Activated T-helper 1 cell treated with Interleukin-2 at 50 U/mL for 16 hours (primary cell): ENCODE data around the gene EFCAB9.

Experiments used
- DNase-seq: peaks from one replicate; pipeline ENCODE4 v3.0.0-alpha.2; 2020; ENCODE audit warnings: low read depth

EFCAB9 gene

GRCh38 chr5:172166030-172166826 is 27.7 kb upstream of the EFCAB9 start:
- DNase-seq, result no peak

DNA sequence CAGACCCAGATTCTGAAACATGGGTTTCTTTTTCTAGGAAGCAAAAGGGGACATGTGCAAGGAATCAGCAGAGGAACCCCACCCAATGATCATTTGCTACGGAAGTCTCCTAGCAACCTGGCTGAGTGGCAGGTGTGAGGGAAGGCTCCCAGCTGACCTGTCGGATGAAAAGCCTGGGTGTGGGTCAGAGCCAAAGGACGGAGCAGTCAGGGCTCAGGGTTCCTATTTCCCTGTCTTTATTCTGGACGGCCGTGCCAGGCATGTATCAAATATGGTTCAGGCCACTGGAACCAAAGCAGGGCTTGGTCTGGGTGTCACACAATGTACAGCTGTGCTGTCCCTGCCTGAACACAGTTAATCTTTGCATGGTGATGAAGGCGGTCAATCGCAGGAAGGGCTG is 26.1 kb upstream of the EFCAB9 start:
- DNase-seq, result no peak

DNA sequence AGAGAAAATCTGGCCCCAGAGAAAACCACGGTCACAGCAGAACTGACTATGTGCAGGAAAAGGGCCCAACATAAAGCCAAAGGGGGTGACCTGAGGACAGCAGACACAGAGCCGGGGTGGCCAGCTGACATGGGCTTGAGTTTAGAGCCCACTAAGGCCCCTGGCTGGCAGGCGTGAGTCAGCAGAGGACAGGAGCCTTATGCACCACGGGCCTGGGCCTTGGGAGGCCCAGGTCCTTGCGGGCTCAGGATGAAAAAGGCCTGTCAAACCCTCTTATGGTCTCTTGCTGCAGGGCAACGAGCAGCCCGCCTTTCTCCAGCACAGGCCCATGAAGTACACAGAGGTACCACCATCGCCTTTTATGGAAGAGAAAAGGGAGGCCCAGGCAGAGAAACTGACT is 25.7 kb upstream of the EFCAB9 start:
- no peak for DNase-seq

- no peak for DNase-seq
Measured at GRCh38 chr5:172169216-172169615, 24.8 kb upstream of the EFCAB9 start.

GRCh38 chr5:172170251-172170701 is 23.7 kb upstream of the EFCAB9 start:
- no peak for DNase-seq

GRCh38 chr5:172171118-172171517 is 22.9 kb upstream of the EFCAB9 start:
- DNase-seq, result no peak

DNA sequence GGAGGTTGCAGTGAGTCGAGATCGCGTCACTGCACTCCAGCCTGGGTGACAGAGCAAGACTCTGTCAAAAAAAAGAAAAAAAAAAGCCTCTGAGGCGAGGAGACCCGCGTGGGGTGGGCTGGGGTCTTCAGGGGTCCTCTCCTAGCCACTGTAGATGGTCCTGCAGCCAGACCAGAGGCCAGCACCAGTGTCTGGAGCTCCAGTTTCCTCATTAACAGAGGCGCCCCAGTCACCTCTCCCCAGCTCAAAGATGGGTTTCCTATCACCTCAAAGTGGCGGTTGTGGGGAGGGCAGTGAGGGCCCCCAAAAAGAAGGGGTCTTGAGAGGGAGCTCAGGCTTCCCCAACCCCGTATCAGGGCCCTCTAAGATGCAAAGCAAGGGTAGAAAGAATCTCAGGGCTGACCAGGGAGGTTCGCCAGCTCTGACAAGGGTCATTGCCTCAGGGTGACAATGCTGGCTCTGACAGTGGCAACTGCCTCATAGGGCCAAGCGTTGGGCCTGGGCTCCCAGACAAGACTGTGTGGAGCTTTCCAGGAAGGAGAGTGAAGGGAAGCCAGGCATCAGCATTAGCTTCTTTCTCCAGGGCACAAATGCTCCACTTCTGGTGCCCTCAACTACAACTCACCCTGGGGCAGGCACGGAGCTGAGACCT is 20.9 kb upstream of the EFCAB9 start:
- no peak for DNase-seq

DNA sequence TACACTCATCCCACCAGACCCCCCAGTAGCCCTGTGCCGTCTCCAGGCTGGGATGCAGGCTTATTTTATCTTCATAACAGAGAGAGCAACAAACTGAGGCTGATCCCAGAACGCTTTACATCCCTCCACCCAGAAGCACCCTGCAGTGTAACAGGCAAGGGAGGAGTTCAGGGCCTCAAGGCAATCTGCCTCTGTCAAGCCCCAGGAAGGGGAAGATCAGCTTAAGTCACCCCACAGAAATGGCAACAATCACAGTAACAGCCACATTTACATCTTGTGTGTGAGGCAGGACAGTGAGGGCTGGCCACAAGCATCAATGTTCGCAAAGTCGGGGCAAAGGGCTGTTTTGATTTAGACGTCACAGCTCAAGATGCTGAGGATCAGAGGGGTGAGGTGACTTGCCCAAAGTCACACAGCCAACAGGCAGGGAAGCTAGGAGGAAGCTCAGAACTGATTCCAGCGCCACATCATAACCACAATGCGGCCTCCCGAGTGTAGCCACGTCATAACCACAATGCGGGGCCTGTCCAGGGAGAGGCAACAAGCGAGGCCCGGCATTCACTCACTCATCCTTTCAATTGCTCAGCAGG is 20.3 kb upstream of the EFCAB9 start:
- peak; percentile 53 for DNase-seq

GRCh38 chr5:172175263-172175719 is 18.7 kb upstream of the EFCAB9 start:
- DNase-seq, result peak; percentile 89

DNA sequence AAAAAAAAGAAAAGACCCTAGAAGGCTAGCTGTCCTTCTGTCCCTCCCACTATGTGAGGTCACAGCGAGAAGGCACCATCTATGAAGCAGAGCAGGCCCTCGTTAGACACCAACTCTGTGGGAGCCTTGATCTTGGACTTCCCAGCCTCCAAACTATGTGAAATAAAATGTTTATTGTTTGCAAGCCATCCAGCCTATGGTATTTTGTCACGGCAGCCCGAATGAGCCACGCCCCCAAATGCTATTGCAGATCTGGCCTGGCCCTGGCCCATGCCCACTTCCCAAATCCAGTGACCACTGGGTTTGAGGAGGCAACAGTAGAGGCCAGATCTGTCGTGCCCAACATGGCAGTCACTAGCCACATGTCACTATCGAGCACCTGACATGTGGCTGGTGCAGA is 16.8 kb upstream of the EFCAB9 start:
- DNase-seq, result no peak

DNA sequence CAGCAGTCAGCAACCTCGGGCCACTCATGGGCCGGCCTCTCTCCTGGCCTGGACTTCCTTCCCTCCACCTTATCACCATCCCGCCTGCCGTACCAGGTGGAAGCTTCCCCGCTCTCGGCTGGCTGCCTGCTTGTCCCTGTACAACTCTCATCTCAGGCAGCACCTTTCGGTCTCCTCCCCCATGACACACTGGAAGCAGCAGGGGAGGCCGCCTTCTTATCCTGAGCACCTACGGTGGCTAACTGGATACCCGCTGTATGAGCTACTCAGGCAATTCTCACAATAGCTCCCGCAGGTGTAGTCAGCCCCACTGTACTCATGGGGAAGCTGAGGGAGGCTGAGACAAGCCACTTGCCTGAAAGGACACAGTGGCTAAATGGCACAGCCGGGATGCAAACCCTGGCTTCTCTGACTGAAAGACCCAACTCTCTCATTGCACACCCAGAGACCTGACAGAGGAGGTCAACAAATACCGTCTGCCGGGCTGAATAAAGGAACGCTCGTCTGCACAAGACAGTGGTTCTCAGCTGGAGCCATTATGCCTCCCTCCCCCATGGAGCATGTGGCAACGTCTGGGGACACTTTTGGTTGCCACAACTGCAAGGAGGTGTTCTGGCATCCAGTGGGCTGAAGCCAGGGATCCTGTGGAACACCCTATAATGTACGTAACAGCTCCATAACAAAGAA is 15.5 kb upstream of the EFCAB9 start:
- DNase-seq, result peak; percentile 38

- DNase-seq, result peak; percentile 32
Measured at GRCh38 chr5:172178991-172179989, 14.7 kb upstream of the EFCAB9 start.

DNA sequence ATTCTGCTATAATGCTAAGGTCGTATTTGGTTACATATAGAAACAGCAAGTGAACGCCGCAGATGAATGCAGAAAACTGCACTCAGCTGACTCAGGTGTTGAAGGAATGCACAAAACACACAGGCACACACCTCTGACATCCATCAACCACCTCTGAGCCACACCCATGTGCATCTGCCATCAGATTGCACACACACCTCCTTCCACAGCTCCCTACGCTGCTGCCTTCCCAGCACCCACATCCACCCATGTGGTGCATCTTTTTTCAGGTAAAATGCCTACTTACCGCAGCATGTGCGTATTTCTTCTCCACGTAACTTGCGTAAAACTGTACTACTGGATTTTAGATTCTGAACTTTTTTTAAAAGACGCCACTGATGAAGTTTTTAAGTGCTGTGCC is 13.0 kb upstream of the EFCAB9 start:
- DNase-seq, result no peak

DNA sequence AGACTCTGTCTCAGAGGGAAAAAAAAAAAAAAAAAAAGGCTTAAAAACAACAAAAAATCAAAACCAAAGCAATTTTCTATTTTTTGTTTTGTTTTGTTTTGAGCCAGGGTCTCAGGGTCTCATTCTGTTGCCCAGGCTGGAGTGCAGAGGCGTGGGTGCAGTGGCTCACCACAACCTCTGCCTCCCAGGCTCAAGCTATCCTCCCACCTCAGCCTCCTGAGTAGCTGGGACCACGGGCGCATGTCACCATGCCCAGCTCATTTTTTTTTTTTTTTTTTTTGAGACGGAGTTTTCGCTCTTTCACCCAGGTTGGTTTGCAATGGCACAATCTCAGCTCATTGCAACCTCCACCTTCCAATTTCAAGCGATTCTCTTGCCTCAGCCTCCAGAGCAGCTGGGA is 11.7 kb upstream of the EFCAB9 start:
- no peak for DNase-seq

GRCh38 chr5:172183881-172184280 is 10.1 kb upstream of the EFCAB9 start:
- no peak for DNase-seq

- no peak for DNase-seq
Measured at GRCh38 chr5:172185096-172185461, 8.9 kb upstream of the EFCAB9 start.

DNA sequence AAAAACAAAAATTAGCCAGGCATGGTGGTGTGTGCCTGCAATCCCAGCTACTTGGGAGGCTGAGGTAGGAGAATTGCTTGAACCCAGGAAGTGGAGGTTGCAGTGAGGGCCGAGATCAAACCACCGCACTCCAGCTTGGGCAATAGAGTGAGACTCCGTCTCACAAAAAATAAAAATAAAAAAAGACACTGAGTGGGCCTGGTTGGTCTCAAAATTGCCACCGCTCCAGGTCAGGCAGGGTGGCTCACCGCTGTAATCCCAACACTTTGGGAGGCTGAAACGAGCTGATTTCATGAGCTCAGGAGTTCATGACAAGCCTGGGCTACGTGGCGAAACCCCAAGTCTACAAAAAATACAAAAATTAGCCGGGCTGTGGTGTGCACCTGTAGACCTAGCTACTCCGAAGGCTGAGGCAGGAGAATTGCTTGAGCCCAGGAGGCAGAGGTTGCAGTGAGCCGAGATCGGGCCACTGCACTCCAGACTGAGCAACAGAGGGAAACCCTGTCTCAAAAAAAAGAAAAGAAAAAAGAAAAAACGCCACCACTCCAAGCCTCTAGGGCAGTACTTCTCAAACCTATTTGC is 7.8 kb upstream of the EFCAB9 start:
- no peak for DNase-seq

DNA sequence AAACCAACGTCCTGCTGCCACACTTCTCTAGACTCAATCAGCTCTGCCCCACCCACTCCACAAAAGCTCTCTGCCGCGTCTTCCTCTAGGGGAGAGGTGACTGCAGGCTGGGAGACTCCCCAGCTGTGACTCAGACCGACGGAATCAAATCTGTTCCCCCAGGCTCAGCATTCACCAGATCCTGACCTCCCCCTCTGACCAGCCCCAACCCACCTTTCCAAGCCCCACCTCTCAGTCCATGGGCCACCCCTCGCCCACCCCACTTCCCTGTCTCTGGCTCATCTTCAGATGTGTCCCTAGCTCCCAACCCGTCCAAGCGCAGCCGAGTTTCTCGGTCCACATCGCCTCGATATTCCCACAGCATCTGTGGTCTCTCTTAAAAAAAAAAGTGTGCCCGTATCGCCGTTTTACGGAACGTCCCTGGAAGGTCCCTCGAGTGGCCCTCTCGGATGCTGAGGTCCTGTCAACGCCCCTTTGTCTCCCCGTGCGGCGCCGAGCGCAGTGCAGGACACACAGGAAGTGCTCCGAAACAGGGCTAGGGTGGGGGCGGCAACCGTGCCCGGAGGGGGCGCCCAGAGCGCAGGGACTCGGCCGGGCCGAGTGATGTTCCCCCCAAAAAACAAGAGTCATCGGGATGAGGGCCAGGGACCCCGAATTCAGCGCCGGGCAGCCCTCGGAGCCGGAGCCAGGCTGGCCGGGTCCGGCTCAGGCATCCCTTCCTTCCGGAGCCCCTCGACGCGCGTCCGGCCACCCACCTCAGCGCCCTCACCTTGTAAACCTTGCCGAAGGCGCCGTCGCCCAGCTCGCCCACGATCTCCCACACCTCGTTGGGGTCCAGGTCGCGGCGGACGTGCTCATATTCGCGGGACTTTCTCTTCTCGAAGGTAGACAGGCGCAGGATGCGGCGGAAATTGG is 6.6 kb upstream of the EFCAB9 start:
- DNase-seq, result peak; percentile 55

- DNase-seq, result peak; percentile 85
Measured at GRCh38 chr5:172188033-172188892, 5.7 kb upstream of the EFCAB9 start, which contains the start of gene STK10. TSS of gene STK10 (minus strand) at chr5:172188224. CDS start at chr5:172188042, 182 bp downstream.
